Measurements from ENCODE around the gene ZGLP1. TPM values are rescaled to one million over a fixed set of nuclear protein-coding genes. Genes with fewer than 3 reads are reported as not detected.
A peak's percentile ranks its signal among the peaks of the same experiment; 100 is the strongest.

The ZGLP1 gene
- total RNA-seq, 3 donors from 2014 or later (not counting 1 experiment from before 2014, with no cell fraction given): 1.4 to 2.2 (median 1.9) TPM

- H3K4me3 Mint-ChIP-seq: no peak overlapping the region
- ATAC-seq (no peak), DNase-seq (no peak)
- H3K27ac ChIP-seq (ENCODE audit: low read length): no peak overlapping the region
- H3K4me1 Mint-ChIP-seq: peaks cover 19 to 26% of the 10 kb centered on the region in 2 donors
- no peaks in the 10 kb centered on the region for H3K36me3 ChIP-seq (ENCODE audit: control insufficient read depth, insufficient read depth, low read length)
- no peak overlapping the region for H3K27ac Mint-ChIP-seq
- WGBS (ENCODE audit: insufficient coverage): 89% methylated on average over 7 of the region's 7 CpGs
- H3K27me3 ChIP-seq (ENCODE audit: control insufficient read depth, insufficient read depth, low read length): no peaks in the 10 kb centered on the region
- H3K9me3 Mint-ChIP-seq: no peaks in the 10 kb centered on the region
- H3K27me3 Mint-ChIP-seq (ENCODE audit: low read depth in 2 of 2): no peaks in the 10 kb centered on the region
- TF ChIP-seq CTCF (IDR thresholded peaks at IDR 0.05): no peak
- no peaks in the 10 kb centered on the region for H3K36me3 Mint-ChIP-seq
- intact Hi-C loops (cut with micrococcal nuclease): no loop called here
- H3K9me3 ChIP-seq (ENCODE audit: control insufficient read depth, insufficient read depth, low read length): no peaks in the 10 kb centered on the region
- H3K4me3 ChIP-seq (ENCODE audit: low read length): no peak overlapping the region
- H3K4me1 ChIP-seq (ENCODE audit: control insufficient read depth, insufficient read depth, low read length): peaks cover 26% of the 10 kb centered on the region
Measured at GRCh38 chr19:10266706-10267105, 42.9 kb downstream of the ZGLP1 start.

DNA sequence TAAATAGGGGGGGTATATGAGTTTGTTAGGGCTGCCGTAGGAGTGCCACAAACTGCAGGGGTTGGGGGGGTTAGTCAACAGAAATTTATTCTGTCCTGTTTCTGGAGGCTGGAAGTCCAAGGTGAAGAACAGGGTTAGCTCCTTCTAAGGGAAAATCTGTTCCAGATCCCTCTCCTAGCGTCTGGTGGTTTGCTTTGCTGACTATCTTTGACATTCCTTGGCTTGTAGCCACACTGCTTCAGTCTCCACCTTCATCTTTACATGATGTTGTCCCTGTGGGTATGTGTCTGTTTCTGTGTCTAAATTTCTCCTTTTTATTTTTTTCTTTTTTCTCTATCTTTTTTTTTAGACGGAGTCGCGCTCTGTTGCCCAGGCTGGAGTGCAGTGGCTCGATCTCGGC lies 46.8 kb downstream of the ZGLP1 start:
- 93% methylated on average over 6 of the region's 7 CpGs for WGBS (ENCODE audit: insufficient coverage)
- Mint-ChIP-seq H3K4me3 (no peak overlapping the region), H3K36me3 (peaks cover under 1% of the 10 kb centered on the region), H3K4me1 (no peaks in the 10 kb centered on the region), H3K27me3 (ENCODE audit: low read depth in 2 of 2) (no peaks in the 10 kb centered on the region), H3K9me3 (no peaks in the 10 kb centered on the region), H3K27ac (no peak overlapping the region)
- ATAC-seq (no peak), DNase-seq (no peak)
- Histone ChIP-seq H3K4me3 (ENCODE audit: low read length) (no peak overlapping the region), H3K4me1 (ENCODE audit: control insufficient read depth, insufficient read depth, low read length) (peaks cover 3% of the 10 kb centered on the region), H3K36me3 (ENCODE audit: control insufficient read depth, insufficient read depth, low read length) (peaks cover 11% of the 10 kb centered on the region), H3K9me3 (ENCODE audit: control insufficient read depth, insufficient read depth, low read length) (no peaks in the 10 kb centered on the region), H3K27me3 (ENCODE audit: control insufficient read depth, insufficient read depth, low read length) (no peaks in the 10 kb centered on the region), H3K27ac (ENCODE audit: low read length) (no peak overlapping the region)
- intact Hi-C loops (cut with micrococcal nuclease): no loop called here
- no peak for TF ChIP-seq CTCF (IDR thresholded peaks at IDR 0.05)

DNA sequence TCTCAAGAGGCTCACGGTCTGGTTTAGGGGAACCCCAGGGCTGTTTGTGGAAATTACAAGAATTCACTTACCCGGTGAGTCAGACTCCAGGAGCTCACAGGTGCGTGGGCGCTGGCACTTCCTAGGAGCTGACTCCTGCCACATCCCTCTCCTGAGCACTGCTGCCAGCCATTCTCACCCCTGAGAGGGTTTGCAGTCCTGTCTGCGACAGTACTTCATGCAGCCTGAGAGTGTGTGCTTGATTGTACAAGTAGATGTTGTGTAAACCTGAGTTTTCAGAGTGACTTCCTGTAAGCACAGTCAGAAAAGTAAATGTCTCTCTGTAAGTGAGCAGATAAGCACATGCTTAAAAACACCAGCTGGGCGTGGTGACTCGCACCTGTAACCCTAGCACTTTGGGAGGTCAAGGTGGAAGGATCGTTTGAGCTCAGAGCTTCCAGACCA lies 49.5 kb downstream of the ZGLP1 start:
- Mint-ChIP-seq H3K27me3 (ENCODE audit: low read depth in 2 of 2) (no peaks in the 10 kb centered on the region), H3K27ac (no peak overlapping the region), H3K4me3 (no peak overlapping the region), H3K4me1 (peaks cover 0 to 7% of the 10 kb centered on the region in 2 donors), H3K9me3 (no peaks in the 10 kb centered on the region), H3K36me3 (peaks cover 9% of the 10 kb centered on the region)
- no peaks in the 10 kb centered on the region for H3K9me3 ChIP-seq (ENCODE audit: control insufficient read depth, insufficient read depth, low read length)
- peaks cover 3% of the 10 kb centered on the region for H3K4me1 ChIP-seq (ENCODE audit: control insufficient read depth, insufficient read depth, low read length)
- intact Hi-C loops (cut with micrococcal nuclease): no loop called here
- H3K36me3 ChIP-seq (ENCODE audit: control insufficient read depth, insufficient read depth, low read length): peaks cover 30% of the 10 kb centered on the region
- TF ChIP-seq CTCF (IDR thresholded peaks at IDR 0.05): no peak
- ATAC-seq (no peak), DNase-seq (peak in 1 of 2 donors; percentile 30)
- no peaks in the 10 kb centered on the region for H3K27me3 ChIP-seq (ENCODE audit: control insufficient read depth, insufficient read depth, low read length)
- 81% methylated on average over 8 of the region's 8 CpGs for WGBS (ENCODE audit: insufficient coverage)
- no peak overlapping the region for H3K27ac ChIP-seq (ENCODE audit: low read length)
- H3K4me3 ChIP-seq (ENCODE audit: low read length): no peak overlapping the region

Measured in natural killer cell (primary cell).